Measurements from ENCODE around the gene SLC35E4.

DNA sequence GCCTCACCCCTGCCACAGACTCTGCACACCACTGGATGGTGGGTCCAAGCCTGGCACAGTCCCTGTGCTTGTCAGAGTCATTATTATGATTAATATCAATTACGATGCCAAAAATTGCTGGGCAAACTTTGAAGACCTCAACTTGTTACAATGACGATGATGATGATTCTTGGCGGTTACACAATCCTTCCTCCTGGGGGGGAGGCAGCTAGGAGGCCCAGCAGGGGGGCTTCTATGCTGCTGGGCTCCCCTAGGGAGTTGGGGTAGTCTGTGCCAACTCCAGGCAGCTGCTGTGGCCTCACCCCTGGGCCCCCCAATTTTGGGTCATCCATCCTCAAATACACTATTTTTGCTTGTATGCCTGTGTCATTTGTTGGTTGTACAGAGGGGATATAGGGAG lies 12.0 kb downstream of the SLC35E4 start:
- TF ChIP-seq, protein P1, sequence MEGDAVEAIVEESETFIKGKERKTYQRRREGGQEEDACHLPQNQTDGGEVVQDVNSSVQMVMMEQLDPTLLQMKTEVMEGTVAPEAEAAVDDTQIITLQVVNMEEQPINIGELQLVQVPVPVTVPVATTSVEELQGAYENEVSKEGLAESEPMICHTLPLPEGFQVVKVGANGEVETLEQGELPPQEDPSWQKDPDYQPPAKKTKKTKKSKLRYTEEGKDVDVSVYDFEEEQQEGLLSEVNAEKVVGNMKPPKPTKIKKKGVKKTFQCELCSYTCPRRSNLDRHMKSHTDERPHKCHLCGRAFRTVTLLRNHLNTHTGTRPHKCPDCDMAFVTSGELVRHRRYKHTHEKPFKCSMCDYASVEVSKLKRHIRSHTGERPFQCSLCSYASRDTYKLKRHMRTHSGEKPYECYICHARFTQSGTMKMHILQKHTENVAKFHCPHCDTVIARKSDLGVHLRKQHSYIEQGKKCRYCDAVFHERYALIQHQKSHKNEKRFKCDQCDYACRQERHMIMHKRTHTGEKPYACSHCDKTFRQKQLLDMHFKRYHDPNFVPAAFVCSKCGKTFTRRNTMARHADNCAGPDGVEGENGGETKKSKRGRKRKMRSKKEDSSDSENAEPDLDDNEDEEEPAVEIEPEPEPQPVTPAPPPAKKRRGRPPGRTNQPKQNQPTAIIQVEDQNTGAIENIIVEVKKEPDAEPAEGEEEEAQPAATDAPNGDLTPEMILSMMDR (IDR thresholded peaks at IDR 0.05) = no peak
- TF ChIP-seq POLR2A (IDR thresholded peaks at IDR 0.05) = no peak
